Ishikawa (cell line): ENCODE data around the gene CDK16.

ENCODE experiments used
- EGR1 ChIP-seq: IDR thresholded peaks from 2 replicates; pipeline ENCODE4 v1.6.1; 2012
- FOXM1 ChIP-seq: IDR thresholded peaks from 2 replicates; pipeline ENCODE4 v1.6.1; 2012; ENCODE audit warnings: low read depth, borderline replicate concordance

DNA sequence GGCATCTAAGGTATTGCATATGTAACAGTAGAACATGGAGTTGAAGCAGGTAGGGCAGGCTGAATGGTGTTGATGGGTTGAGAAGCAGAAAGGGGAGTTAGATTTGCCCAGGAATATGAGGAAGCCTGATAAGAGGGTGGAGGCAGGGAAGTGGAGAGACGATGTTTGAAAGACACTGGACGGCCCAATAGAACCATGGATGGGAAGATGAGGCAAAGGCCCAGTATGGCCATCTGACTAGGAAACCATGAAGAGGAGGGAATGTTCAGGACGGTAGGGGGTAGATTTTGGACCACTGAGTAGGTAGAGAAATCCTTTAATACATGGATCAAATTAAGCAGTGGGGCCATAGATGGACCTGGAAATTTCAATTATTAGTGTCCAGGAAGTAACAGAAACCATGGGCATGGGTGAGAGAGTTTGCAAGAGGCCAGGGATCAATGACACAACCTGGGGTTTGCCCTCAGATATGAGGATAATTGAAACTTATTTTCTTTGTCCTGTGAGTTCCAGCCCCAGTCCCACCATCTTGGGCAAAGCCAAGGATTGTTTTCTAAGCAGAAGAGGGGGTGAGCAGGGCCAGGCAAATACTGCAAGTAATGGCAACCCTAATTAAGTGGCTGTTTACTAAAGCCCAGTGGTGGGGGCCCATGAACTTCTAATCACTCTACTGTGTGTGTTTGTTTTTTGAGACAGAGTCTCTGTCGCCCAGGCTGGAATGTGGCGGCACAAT lies 11.8 kb downstream of the CDK16 start:
- no peak for TF ChIP-seq EGR1
- no peak for TF ChIP-seq FOXM1
